HL-60 (cell line): Measurements from ENCODE around the gene HMGCL.

ENCODE experiments used
- DNase-seq, 2 experiments: peaks; one replicate each; pipeline ENCODE4 v3.0.0-alpha.2; 2010 to 2020; ENCODE audit warnings: low read depth in 1 of 2, low spot score in 1 of 2
- H3K27ac ChIP-seq: fragments of 250-450 bp; sonication (Bioruptor Pico); replicated peaks from 2 replicates; pipeline ENCODE4 v1.5.1; 2020; ENCODE audit warnings: mild to moderate bottlenecking, moderate library complexity
- H3K27me3 ChIP-seq: fragments of 250-450 bp; sonication (Bioruptor Pico); 2 replicates; pipeline ENCODE4 v1.5.1; 2021; ENCODE audit warnings: mild to moderate bottlenecking, moderate library complexity; ENCODE audit not compliant: insufficient read depth, poor library complexity, severe bottlenecking
- H3K4me3 ChIP-seq: replicated peaks from 2 replicates; pipeline ENCODE4 v1.5.1; 2011; ENCODE audit warnings: mild to moderate bottlenecking, control low read depth, low read length; ENCODE audit not compliant: insufficient read depth
- GABPA ChIP-seq: IDR thresholded peaks from 2 replicates; pipeline ENCODE4 v1.6.1; 2012; ENCODE audit warnings: low read depth
- POLR2AphosphoS5 ChIP-seq: IDR thresholded peaks from 2 replicates; pipeline ENCODE4 v1.6.1; 2012; ENCODE audit warnings: low read depth
- SPI1 ChIP-seq: IDR thresholded peaks from 2 replicates; pipeline ENCODE4 v1.6.1; 2012; ENCODE audit warnings: low read depth, mild to moderate bottlenecking, borderline replicate concordance
- TF ChIP-seq, protein P1 (sequence below): IDR thresholded peaks from 2 replicates; pipeline ENCODE4 v1.6.1; 2012; ENCODE audit warnings: low read depth; ENCODE audit not compliant: insufficient replicate concordance
- TF ChIP-seq, protein P2 (sequence below): IDR thresholded peaks from one replicate; pipeline ENCODE4 v1.5.1; 2011; ENCODE audit warnings: low read length, control low read depth, inconsistent platforms; ENCODE audit not compliant: insufficient read depth

Gene HMGCL

DNA sequence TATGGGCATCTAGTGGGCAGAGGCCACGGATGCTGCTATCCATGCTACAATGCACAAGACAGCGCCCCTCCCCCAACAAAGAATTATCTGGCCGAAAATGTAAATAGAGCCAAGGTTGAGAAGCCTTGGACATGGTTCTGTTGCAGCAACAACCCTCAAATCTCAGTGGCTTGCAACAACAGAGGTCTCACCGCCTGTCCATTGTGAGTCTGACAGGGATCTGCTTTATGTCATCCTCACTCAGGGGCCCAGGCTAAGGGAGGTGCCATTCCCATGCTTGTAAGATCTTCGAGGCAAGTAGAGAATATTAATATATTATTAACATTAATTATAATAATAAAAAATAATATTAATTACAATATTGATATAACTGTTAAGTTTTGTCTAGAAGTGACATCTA lies 56.5 kb downstream of the HMGCL start:
- Histone ChIP-seq H3K4me3 (no peak overlapping the region), H3K27ac (no peak overlapping the region), H3K27me3 (no peaks in the 10 kb centered on the region)
- DNase-seq = no peak
- no peak for TF ChIP-seq GABPA
- TF ChIP-seq, protein P1, sequence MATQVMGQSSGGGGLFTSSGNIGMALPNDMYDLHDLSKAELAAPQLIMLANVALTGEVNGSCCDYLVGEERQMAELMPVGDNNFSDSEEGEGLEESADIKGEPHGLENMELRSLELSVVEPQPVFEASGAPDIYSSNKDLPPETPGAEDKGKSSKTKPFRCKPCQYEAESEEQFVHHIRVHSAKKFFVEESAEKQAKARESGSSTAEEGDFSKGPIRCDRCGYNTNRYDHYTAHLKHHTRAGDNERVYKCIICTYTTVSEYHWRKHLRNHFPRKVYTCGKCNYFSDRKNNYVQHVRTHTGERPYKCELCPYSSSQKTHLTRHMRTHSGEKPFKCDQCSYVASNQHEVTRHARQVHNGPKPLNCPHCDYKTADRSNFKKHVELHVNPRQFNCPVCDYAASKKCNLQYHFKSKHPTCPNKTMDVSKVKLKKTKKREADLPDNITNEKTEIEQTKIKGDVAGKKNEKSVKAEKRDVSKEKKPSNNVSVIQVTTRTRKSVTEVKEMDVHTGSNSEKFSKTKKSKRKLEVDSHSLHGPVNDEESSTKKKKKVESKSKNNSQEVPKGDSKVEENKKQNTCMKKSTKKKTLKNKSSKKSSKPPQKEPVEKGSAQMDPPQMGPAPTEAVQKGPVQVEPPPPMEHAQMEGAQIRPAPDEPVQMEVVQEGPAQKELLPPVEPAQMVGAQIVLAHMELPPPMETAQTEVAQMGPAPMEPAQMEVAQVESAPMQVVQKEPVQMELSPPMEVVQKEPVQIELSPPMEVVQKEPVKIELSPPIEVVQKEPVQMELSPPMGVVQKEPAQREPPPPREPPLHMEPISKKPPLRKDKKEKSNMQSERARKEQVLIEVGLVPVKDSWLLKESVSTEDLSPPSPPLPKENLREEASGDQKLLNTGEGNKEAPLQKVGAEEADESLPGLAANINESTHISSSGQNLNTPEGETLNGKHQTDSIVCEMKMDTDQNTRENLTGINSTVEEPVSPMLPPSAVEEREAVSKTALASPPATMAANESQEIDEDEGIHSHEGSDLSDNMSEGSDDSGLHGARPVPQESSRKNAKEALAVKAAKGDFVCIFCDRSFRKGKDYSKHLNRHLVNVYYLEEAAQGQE = no peak
- no peak for TF ChIP-seq POLR2AphosphoS5
- TF ChIP-seq SPI1 = no peak
- TF ChIP-seq, protein P2, sequence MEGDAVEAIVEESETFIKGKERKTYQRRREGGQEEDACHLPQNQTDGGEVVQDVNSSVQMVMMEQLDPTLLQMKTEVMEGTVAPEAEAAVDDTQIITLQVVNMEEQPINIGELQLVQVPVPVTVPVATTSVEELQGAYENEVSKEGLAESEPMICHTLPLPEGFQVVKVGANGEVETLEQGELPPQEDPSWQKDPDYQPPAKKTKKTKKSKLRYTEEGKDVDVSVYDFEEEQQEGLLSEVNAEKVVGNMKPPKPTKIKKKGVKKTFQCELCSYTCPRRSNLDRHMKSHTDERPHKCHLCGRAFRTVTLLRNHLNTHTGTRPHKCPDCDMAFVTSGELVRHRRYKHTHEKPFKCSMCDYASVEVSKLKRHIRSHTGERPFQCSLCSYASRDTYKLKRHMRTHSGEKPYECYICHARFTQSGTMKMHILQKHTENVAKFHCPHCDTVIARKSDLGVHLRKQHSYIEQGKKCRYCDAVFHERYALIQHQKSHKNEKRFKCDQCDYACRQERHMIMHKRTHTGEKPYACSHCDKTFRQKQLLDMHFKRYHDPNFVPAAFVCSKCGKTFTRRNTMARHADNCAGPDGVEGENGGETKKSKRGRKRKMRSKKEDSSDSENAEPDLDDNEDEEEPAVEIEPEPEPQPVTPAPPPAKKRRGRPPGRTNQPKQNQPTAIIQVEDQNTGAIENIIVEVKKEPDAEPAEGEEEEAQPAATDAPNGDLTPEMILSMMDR = no peak

DNA sequence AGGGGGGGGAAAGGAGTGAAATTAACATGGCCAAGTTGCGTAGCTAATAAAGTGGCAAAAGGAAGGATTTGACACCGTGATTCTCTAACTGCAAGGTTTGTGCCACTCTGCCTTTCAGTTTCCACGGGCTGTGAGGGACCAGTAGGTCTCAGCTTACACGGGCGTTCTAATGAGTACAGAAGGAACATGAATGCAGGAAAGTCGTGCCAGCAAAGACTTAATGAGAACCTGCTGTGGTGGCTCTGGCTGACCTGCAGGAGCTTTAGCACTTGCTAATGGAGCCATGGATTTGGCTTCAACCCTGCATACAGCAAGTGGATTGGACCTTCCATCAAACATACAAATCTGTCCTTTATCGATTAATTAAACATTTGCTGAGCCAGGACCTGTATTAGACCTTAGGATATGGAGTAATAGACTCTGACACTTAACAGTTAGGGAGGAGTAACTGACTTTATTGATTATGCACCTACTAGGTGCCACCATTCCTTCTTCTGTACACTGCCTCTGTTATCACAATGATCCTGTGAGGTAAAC lies 62.1 kb downstream of the HMGCL start:
- DNase-seq = no peak
- Histone ChIP-seq H3K27me3 (no peaks in the 10 kb centered on the region), H3K27ac (no peak overlapping the region), H3K4me3 (no peak overlapping the region)
- TF ChIP-seq GABPA (no peak), SPI1 (no peak)
- TF ChIP-seq, protein P2 = no peak

DNA sequence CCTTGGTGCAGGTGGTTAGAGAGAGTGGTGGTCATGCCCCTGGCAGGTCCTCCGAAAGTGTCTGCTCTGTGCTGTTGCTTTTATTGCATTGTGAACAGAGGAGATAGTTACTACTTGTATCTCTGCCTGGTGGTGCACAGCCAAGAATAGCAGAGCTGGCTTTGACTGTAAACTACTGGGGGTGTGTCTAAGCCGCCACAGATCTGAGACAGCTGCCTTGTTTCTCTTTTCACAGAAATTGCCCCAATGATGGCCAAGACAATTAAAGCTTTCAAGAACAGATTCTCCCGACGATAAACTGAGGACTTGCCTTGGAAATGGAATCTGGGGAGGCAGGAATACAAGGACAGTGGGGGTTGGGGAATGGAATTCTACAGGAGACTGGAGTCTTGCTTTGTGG lies 66.0 kb downstream of the HMGCL start:
- Histone ChIP-seq H3K4me3 (no peak overlapping the region), H3K27ac (no peak overlapping the region), H3K27me3 (no peaks in the 10 kb centered on the region)
- TF ChIP-seq SPI1 = no peak
- TF ChIP-seq GABPA = no peak
- TF ChIP-seq POLR2AphosphoS5 = no peak
- TF ChIP-seq, protein P1 = no peak
- TF ChIP-seq, protein P2 = no peak
- DNase-seq = no peak

DNA sequence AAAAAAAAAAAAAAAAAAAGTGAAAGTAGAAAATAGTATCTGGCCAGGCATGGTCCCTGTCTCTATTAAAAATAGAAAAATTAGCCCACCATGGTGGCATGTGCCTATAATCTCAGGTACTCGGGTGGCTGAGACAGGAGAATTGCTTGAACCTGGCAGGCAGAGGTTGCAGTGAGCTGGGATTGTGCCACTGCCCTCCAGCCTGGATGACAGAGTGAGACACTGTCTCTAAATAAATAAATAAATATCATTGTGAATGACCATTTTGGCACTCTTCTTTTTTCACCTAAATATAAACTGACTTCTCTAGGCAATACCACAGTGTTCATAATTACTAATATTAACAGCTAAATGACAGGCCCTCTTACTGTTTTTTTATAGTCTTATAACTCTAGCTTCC lies 67.4 kb downstream of the HMGCL start:
- no peak overlapping the region for H3K27ac ChIP-seq
- no peaks in the 10 kb centered on the region for H3K27me3 ChIP-seq
- no peak for DNase-seq
- TF ChIP-seq, protein P1 = no peak
- TF ChIP-seq, protein P2 = no peak
- TF ChIP-seq SPI1 (no peak), POLR2AphosphoS5 (no peak), GABPA (no peak)
- no peak overlapping the region for H3K4me3 ChIP-seq
